Lung (tissue), 12 donors: ENCODE data around the gene GPX2. TPM values are rescaled to one million over a fixed set of nuclear protein-coding genes. Genes with fewer than 3 reads are reported as not detected.
A peak's percentile ranks its signal among the peaks of the same experiment; 100 is the strongest.

ENCODE experiments used
- ATAC-seq: fragments of 200-7000 bp; cut with Tn5 transposase; one replicate; pipeline ENCODE4 v1.9.1; 2020; ENCODE audit warnings: moderate number of reproducible peaks; ENCODE audit not compliant: insufficient read depth, low FRiP score
- DNase-seq, 3 donors: peaks; one replicate each; pipeline ENCODE4 v3.0.0-alpha.2; 2013 to 2017
- H3K27ac ChIP-seq, 2 donors: one replicate each; pipeline ENCODE4 v1.5.1; 2013; ENCODE audit warnings: mild to moderate bottlenecking in 2 of 2, moderate library complexity in 2 of 2, control low read depth in 1 of 2, inconsistent platforms in 1 of 2, low read depth in 1 of 2, low read length in 1 of 2
- H3K27me3 ChIP-seq, 3 donors: one replicate each; pipeline ENCODE4 v1.5.1; 2013; ENCODE audit warnings: low read length in 2 of 3; ENCODE audit not compliant: control insufficient read depth in 3 of 3, insufficient read depth in 3 of 3
- H3K36me3 ChIP-seq, 4 donors: one replicate each; pipeline ENCODE4 v1.5.1; 2013; ENCODE audit warnings: low read length in 4 of 4, mild to moderate bottlenecking in 1 of 4, moderate library complexity in 1 of 4; ENCODE audit not compliant: control insufficient read depth in 4 of 4, insufficient read depth in 4 of 4
- H3K4me1 ChIP-seq, 5 donors: one replicate each; pipeline ENCODE4 v1.5.1; 2013; ENCODE audit warnings: low read length in 5 of 5, mild to moderate bottlenecking in 2 of 5, moderate library complexity in 1 of 5; ENCODE audit not compliant: control insufficient read depth in 5 of 5, insufficient read depth in 5 of 5
- H3K4me3 ChIP-seq: one replicate; pipeline ENCODE4 v1.5.1; 2013; ENCODE audit warnings: mild to moderate bottlenecking, control low read depth, moderate library complexity
- H3K9ac ChIP-seq, 2 donors: one replicate each; pipeline ENCODE4 v1.5.1; 2013; ENCODE audit warnings: low read length in 2 of 2, control low read depth in 1 of 2; ENCODE audit not compliant: insufficient read depth in 1 of 2
- H3K9me3 ChIP-seq, 4 donors: one replicate each; pipeline ENCODE4 v1.5.1; 2013; ENCODE audit warnings: low read length in 3 of 4, mild to moderate bottlenecking in 1 of 4, moderate library complexity in 1 of 4; ENCODE audit not compliant: control insufficient read depth in 4 of 4, insufficient read depth in 3 of 4
- CTCF ChIP-seq: IDR thresholded peaks from 2 replicates; pipeline ENCODE4 v1.5.1; 2012; ENCODE audit warnings: mild to moderate bottlenecking; ENCODE audit errors: control extremely low read depth, extremely low read depth
- WGBS, 2 donors: extraction: QIAGEN DNeasy Blood & Tissue Kit; methylation state at CpG; one replicate each; pipeline ENCODE4 v1.1.7; 2013; 5-methylcytosine and 5-hydroxymethylcytosine counted together
- polyA plus RNA-seq, 2 donors: library from polyadenylated mRNA; stranded (reverse); fragments of 200-250 nt; gene quantifications; one replicate each; pipeline ENCODE4 v1.2.1, GENCODE V29; 2013
- total RNA-seq, 2 donors: library from RNA; depleted of rRNA in 1 of 2; stranded (reverse); fragments of >200 nt in 1 of 2; gene quantifications; one replicate each; pipeline ENCODE4 v1.2.1, GENCODE V29; 2014 to 2021
- donor health status: control.
- donor health status: control.
- donor health status: Bipolar disorder and iron deficiency.
- donor health status: healthy.
- donor health status: DM: yes; HTN: yes; CAD: no.

Gene GPX2
- total and polyA plus RNA-seq, 4 donors = 2.9 to 11.3 (median 3.4) TPM; not detected in 1

- Histone ChIP-seq H3K9me3 (no peaks in the 10 kb centered on the region), H3K27me3 (peaks cover 0 to 3% (median 0%) of the 10 kb centered on the region in 3 donors), H3K4me3 (no peak overlapping the region), H3K36me3 (no peaks in the 10 kb centered on the region), H3K9ac (no peak overlapping the region), H3K4me1 (peaks cover 0 to 2% (median 0%) of the 10 kb centered on the region in 5 donors), H3K27ac (no peak overlapping the region)
- ATAC-seq (no peak), DNase-seq (no peak)
- TF ChIP-seq CTCF = no peak
- 39 to 62% methylated on average over 6 of the region's 6 CpGs for WGBS, 2 donors
Measured at GRCh38 chr14:64906022-64906421, 36.5 kb downstream of the GPX2 start.

GRCh38 chr14:64899958-64900357, 42.6 kb downstream of the GPX2 start:
- Histone ChIP-seq H3K4me1 (no peaks in the 10 kb centered on the region), H3K27ac (no peak overlapping the region), H3K36me3 (no peaks in the 10 kb centered on the region), H3K9ac (no peak overlapping the region), H3K9me3 (no peaks in the 10 kb centered on the region), H3K27me3 (peaks cover 0 to 6% (median 3%) of the 10 kb centered on the region in 3 donors), H3K4me3 (no peak overlapping the region)
- DNase-seq (no peak), ATAC-seq (peak; percentile 27)
- no peak for TF ChIP-seq CTCF
- WGBS, 2 donors = 75 to 87% methylated on average over 1 of the region's 1 CpG

- Histone ChIP-seq H3K9me3 (no peaks in the 10 kb centered on the region), H3K27me3 (peaks cover 0 to 11% (median 0%) of the 10 kb centered on the region in 3 donors), H3K4me3 (no peak overlapping the region), H3K9ac (no peak overlapping the region), H3K27ac (no peak overlapping the region), H3K36me3 (no peaks in the 10 kb centered on the region), H3K4me1 (no peaks in the 10 kb centered on the region)
- ATAC-seq (peak; percentile 58), DNase-seq (peak in 2 of 3 donors; percentile 72 to 80)
- WGBS, 2 donors = 49 to 50% methylated on average over 2 of the region's 2 CpGs
- peak; percentile 59 for TF ChIP-seq CTCF
Measured at GRCh38 chr14:64891839-64892375, 50.6 kb downstream of the GPX2 start.
